Measurements from ENCODE around the gene EMP1.

- TF ChIP-seq, protein P1, sequence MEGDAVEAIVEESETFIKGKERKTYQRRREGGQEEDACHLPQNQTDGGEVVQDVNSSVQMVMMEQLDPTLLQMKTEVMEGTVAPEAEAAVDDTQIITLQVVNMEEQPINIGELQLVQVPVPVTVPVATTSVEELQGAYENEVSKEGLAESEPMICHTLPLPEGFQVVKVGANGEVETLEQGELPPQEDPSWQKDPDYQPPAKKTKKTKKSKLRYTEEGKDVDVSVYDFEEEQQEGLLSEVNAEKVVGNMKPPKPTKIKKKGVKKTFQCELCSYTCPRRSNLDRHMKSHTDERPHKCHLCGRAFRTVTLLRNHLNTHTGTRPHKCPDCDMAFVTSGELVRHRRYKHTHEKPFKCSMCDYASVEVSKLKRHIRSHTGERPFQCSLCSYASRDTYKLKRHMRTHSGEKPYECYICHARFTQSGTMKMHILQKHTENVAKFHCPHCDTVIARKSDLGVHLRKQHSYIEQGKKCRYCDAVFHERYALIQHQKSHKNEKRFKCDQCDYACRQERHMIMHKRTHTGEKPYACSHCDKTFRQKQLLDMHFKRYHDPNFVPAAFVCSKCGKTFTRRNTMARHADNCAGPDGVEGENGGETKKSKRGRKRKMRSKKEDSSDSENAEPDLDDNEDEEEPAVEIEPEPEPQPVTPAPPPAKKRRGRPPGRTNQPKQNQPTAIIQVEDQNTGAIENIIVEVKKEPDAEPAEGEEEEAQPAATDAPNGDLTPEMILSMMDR (conservative IDR thresholded peaks at IDR 0.05; ENCODE audit: low read depth in 2 of 2), result no peak
- TF ChIP-seq EZH2 (IDR thresholded peaks at IDR 0.05; ENCODE audit: low read depth, unreplicated experiment), result no peak
- TF ChIP-seq POLR2AphosphoS5 (IDR thresholded peaks at IDR 0.05; ENCODE audit: low read depth), result no peak
- no peak for TF ChIP-seq ETS1 (IDR thresholded peaks at IDR 0.05)
- TF ChIP-seq STAT1 (IDR thresholded peaks at IDR 0.05; ENCODE audit: unreplicated experiment), result no peak
- TF ChIP-seq CREB1 (CRISPR knock-in tag; IDR thresholded peaks at IDR 0.05; ENCODE audit: low read depth), result no peak
Measured at GRCh38 chr12:13152281-13152680, 44.2 kb upstream of the EMP1 start.

All from GM23338 (cell line).